Measurements from ENCODE around the gene ACHE. TPM values are rescaled to one million over a fixed set of nuclear protein-coding genes. Genes with fewer than 3 reads are reported as not detected.
A peak's percentile ranks its signal among the peaks of the same experiment; 100 is the strongest.

ACHE gene
- total RNA-seq, 2 donors from 2014 or later = 6.6 to 17.5 TPM

- Histone ChIP-seq H3K27me3 (replicated peaks; ENCODE audit: insufficient read depth) (no peaks in the 10 kb centered on the region), H3K27ac (no peak overlapping the region), H3K4me3 (no peak overlapping the region), H3K9me3 (no peaks in the 10 kb centered on the region), H3K4me1 (replicated peaks) (peaks cover 17% of the 10 kb centered on the region), H3K36me3 (peaks cover 32 to 51% of the 10 kb centered on the region in 2 donors)
- intact Hi-C loops (cut with DNase I) = no loop called here
- WGBS = 77% methylated on average over 27 of the region's 27 CpGs
- no peak for DNase-seq (ENCODE audit: low spot score)
- TF ChIP-seq POLR2A (IDR thresholded peaks at IDR 0.05) (no peak), POLR2AphosphoS5 (IDR thresholded peaks at IDR 0.05) (no peak)
- TF ChIP-seq, protein P1, sequence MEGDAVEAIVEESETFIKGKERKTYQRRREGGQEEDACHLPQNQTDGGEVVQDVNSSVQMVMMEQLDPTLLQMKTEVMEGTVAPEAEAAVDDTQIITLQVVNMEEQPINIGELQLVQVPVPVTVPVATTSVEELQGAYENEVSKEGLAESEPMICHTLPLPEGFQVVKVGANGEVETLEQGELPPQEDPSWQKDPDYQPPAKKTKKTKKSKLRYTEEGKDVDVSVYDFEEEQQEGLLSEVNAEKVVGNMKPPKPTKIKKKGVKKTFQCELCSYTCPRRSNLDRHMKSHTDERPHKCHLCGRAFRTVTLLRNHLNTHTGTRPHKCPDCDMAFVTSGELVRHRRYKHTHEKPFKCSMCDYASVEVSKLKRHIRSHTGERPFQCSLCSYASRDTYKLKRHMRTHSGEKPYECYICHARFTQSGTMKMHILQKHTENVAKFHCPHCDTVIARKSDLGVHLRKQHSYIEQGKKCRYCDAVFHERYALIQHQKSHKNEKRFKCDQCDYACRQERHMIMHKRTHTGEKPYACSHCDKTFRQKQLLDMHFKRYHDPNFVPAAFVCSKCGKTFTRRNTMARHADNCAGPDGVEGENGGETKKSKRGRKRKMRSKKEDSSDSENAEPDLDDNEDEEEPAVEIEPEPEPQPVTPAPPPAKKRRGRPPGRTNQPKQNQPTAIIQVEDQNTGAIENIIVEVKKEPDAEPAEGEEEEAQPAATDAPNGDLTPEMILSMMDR (IDR thresholded peaks at IDR 0.05) = no peak
Observed at GRCh38 chr7:100886142-100886935, 9.3 kb downstream of the ACHE start.

GRCh38 chr7:100885440-100886141 is 10.1 kb downstream of the ACHE start:
- Histone ChIP-seq H3K27ac (no peak overlapping the region), H3K36me3 (peaks cover 36 to 55% of the 10 kb centered on the region in 2 donors), H3K9me3 (no peaks in the 10 kb centered on the region), H3K4me1 (replicated peaks) (peaks cover 10% of the 10 kb centered on the region), H3K4me3 (no peak overlapping the region), H3K27me3 (replicated peaks; ENCODE audit: insufficient read depth) (no peaks in the 10 kb centered on the region)
- intact Hi-C loops (cut with DNase I) = no loop called here
- TF ChIP-seq POLR2A (IDR thresholded peaks at IDR 0.05) = no peak
- TF ChIP-seq, protein P1 (IDR thresholded peaks at IDR 0.05) = no peak
- TF ChIP-seq POLR2AphosphoS5 (IDR thresholded peaks at IDR 0.05) = no peak
- no peak for DNase-seq (ENCODE audit: low spot score)
- WGBS = 69% methylated on average over 22 of the region's 22 CpGs

DNA sequence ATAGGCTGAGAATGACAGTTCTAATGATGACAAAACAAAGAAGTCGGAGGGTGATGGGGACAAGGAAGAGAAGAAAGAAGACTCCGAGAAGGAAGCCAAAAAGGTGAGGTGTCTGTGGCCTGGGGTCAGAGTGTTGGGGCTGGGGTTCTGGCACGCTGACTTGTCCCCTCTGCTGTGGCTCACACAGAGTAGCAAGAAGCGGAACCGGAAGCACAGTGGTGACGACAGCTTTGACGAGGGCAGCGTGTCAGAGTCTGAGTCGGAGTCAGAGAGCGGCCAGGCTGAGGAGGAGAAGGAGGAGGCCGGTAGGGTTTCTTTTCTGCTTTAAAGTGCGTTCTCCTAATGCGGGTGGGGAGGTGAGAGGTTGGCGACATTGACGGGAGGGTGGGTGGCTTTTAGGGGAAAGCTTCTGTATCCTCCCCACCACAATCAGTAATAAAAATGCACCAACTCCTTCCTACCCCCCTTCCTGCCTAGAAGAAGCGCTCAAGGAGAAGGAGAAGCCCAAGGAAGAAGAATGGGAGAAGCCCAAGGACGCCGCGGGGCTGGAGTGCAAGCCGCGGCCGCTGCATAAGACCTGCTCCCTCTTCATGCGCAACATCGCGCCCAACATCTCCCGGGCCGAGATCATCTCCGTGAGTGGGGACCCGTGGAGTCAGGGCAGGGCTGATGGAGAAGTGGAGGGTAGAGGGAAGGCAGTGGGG is 10.8 kb downstream of the ACHE start:
- Histone ChIP-seq H3K9me3 (no peaks in the 10 kb centered on the region), H3K27me3 (replicated peaks; ENCODE audit: insufficient read depth) (no peaks in the 10 kb centered on the region), H3K27ac (no peak overlapping the region), H3K4me3 (no peak overlapping the region), H3K36me3 (peaks cover 36 to 55% of the 10 kb centered on the region in 2 donors), H3K4me1 (replicated peaks) (peaks cover 10% of the 10 kb centered on the region)
- intact Hi-C loops (cut with DNase I) = no loop called here
- TF ChIP-seq, protein P1 (IDR thresholded peaks at IDR 0.05) = no peak
- TF ChIP-seq POLR2AphosphoS5 (IDR thresholded peaks at IDR 0.05) = no peak
- TF ChIP-seq POLR2A (IDR thresholded peaks at IDR 0.05) = no peak
- 89% methylated on average over 28 of the region's 29 CpGs for WGBS
- no peak for DNase-seq (ENCODE audit: low spot score)

GRCh38 chr7:100882785-100883526 is 12.7 kb downstream of the ACHE start:
- TF ChIP-seq, protein P1 (IDR thresholded peaks at IDR 0.05) = no peak
- TF ChIP-seq POLR2AphosphoS5 (IDR thresholded peaks at IDR 0.05) (no peak), POLR2A (IDR thresholded peaks at IDR 0.05) (no peak)
- no peak for DNase-seq (ENCODE audit: low spot score)
- Histone ChIP-seq H3K36me3 (peaks cover 36 to 55% of the 10 kb centered on the region in 2 donors), H3K9me3 (no peaks in the 10 kb centered on the region), H3K27ac (peak overlapping the region in 1 of 2 donors; percentile 19), H3K27me3 (replicated peaks; ENCODE audit: insufficient read depth) (no peaks in the 10 kb centered on the region), H3K4me1 (replicated peaks) (no peaks in the 10 kb centered on the region), H3K4me3 (no peak overlapping the region)
- 88% methylated on average over 24 of the region's 24 CpGs for WGBS
- intact Hi-C loops (cut with DNase I) = no loop called here
